NCI-H345 treated with DMSO at 0.1 percent for 48 hours (cell line): ENCODE results near the gene MAML2.
"Not testable (repeated sequence)": the region's sequence is repeated elsewhere in the genome, so short reads cannot be mapped to it uniquely, and the experiment has no call there.

Source experiments
- DNase-seq: peaks from one replicate; lab custom pipeline; 2025; ENCODE audit not compliant: unreplicated experiment; lab: John Stamatoyannopoulos, UW

Gene MAML2

GRCh38 chr11:96293598-96294021 is 49.4 kb downstream of the MAML2 start:
- no peak for DNase-seq

GRCh38 chr11:96293109-96293508 is 49.9 kb downstream of the MAML2 start:
- no peak for DNase-seq

- no peak for DNase-seq
These were observed 50.5 kb downstream of the MAML2 start for GRCh38 chr11:96292291-96293010.

GRCh38 chr11:96290631-96291030 is 52.4 kb downstream of the MAML2 start:
- DNase-seq: no peak

GRCh38 chr11:96290031-96290430 is 53.0 kb downstream of the MAML2 start:
- DNase-seq: no peak

- no peak for DNase-seq
These were observed 54.1 kb downstream of the MAML2 start for GRCh38 chr11:96288915-96289314.

GRCh38 chr11:96287822-96288439 is 55.1 kb downstream of the MAML2 start:
- DNase-seq: no peak

GRCh38 chr11:96285985-96286384 is 57.0 kb downstream of the MAML2 start:
- not testable (repeated sequence) for DNase-seq

- DNase-seq: no peak
These were observed 58.1 kb downstream of the MAML2 start for GRCh38 chr11:96284917-96285316.

GRCh38 chr11:96284401-96284800 is 58.6 kb downstream of the MAML2 start:
- DNase-seq: no peak

- DNase-seq: no peak
These were observed 60.3 kb downstream of the MAML2 start for GRCh38 chr11:96282625-96283220.

GRCh38 chr11:96280444-96280843 is 62.6 kb downstream of the MAML2 start:
- DNase-seq: no peak

- DNase-seq: no peak
These were observed 63.1 kb downstream of the MAML2 start for GRCh38 chr11:96279896-96280290.

GRCh38 chr11:96279018-96279895 is 63.7 kb downstream of the MAML2 start:
- DNase-seq: no peak

GRCh38 chr11:96278039-96278897 is 64.7 kb downstream of the MAML2 start:
- no peak for DNase-seq

- DNase-seq: no peak
These were observed 65.3 kb downstream of the MAML2 start for GRCh38 chr11:96277696-96278038.

GRCh38 chr11:96276836-96277235 is 66.2 kb downstream of the MAML2 start:
- no peak for DNase-seq

GRCh38 chr11:96275801-96276594 is 67.0 kb downstream of the MAML2 start:
- DNase-seq: no peak

GRCh38 chr11:96273507-96273906 is 69.5 kb downstream of the MAML2 start:
- DNase-seq: no peak
